Endothelial cell of hepatic sinusoid (primary cell): ENCODE measurements around the gene TMEM214.
"Not testable (repeated sequence)": the region's sequence is repeated elsewhere in the genome, so short reads cannot be mapped to it uniquely, and the experiment has no call there.

Experiments used
- in situ Hi-C: cut with HindIII; loops from 2 replicates; pipeline ENCODE4 v1.10.0; 2017; ENCODE audit warnings: low sequenced_read_pairs

TMEM214 gene

GRCh38 chr2:27065128-27065527 is 32.4 kb downstream of the TMEM214 start:
- in situ Hi-C loops: loop anchor here (5.0 kb wide), 1 partner anchor 83 kb away; no protein-coding TSS in a partner anchor

GRCh38 chr2:27067385-27067784 is 34.6 kb downstream of the TMEM214 start:
- in situ Hi-C loops: loop anchor here (5.0 kb wide), 1 partner anchor 85 kb away; no protein-coding TSS in a partner anchor

- in situ Hi-C loops: loop anchor here (5.0 kb wide), 1 partner anchor 87 kb away; no protein-coding TSS in a partner anchor
Measured at GRCh38 chr2:27069436-27069835, 36.7 kb downstream of the TMEM214 start.

GRCh38 chr2:27069961-27070618 is 37.3 kb downstream of the TMEM214 start:
- in situ Hi-C loops: loop anchor here (5.0 kb wide), 1 partner anchor 88 kb away; no protein-coding TSS in a partner anchor

GRCh38 chr2:27070653-27071276 is 38.0 kb downstream of the TMEM214 start:
- in situ Hi-C loops: no loop called here

- in situ Hi-C loops: no loop called here
Measured at GRCh38 chr2:27071277-27071989, 38.7 kb downstream of the TMEM214 start, which contains the start of gene OST4. Gene OST4, minus strand, starts transcription at chr2:27071654.

GRCh38 chr2:27071990-27072830 is 39.4 kb downstream of the TMEM214 start:
- in situ Hi-C loops: no loop called here

GRCh38 chr2:27072920-27073319 is 40.2 kb downstream of the TMEM214 start:
- in situ Hi-C loops: no loop called here

- in situ Hi-C loops: no loop called here
Measured at GRCh38 chr2:27073782-27074181, 41.0 kb downstream of the TMEM214 start.

GRCh38 chr2:27074738-27075565 is 42.2 kb downstream of the TMEM214 start:
- in situ Hi-C loops: no loop called here

- in situ Hi-C loops: not testable (repeated sequence)
Measured at GRCh38 chr2:27075566-27075871, 42.8 kb downstream of the TMEM214 start.

GRCh38 chr2:27076323-27076722 is 43.6 kb downstream of the TMEM214 start:
- in situ Hi-C loops: no loop called here

- in situ Hi-C loops: no loop called here
Measured at GRCh38 chr2:27077231-27077630, 44.5 kb downstream of the TMEM214 start.

- in situ Hi-C loops: no loop called here
Measured at GRCh38 chr2:27078267-27079194, 45.8 kb downstream of the TMEM214 start, which contains the start of gene EMILIN1. Gene EMILIN1, plus strand, starts transcription at chr2:27078615. Its CDS starts 451 bp downstream, at chr2:27079066.

- in situ Hi-C loops: no loop called here
Measured at GRCh38 chr2:27079233-27080139, 46.7 kb downstream of the TMEM214 start.

- in situ Hi-C loops: no loop called here
Measured at GRCh38 chr2:27080140-27080469, 47.3 kb downstream of the TMEM214 start.

- in situ Hi-C loops: no loop called here
Measured at GRCh38 chr2:27080603-27080936, 47.8 kb downstream of the TMEM214 start.
